ENCODE results near the gene ATP5F1E. TPM values are rescaled to one million over a fixed set of nuclear protein-coding genes. Genes with fewer than 3 reads are reported as not detected.
A peak's percentile ranks its signal among the peaks of the same experiment; 100 is the strongest.

The ATP5F1E gene
- total RNA-seq, 1 experiment from 2014 or later = 41.1 TPM

DNA sequence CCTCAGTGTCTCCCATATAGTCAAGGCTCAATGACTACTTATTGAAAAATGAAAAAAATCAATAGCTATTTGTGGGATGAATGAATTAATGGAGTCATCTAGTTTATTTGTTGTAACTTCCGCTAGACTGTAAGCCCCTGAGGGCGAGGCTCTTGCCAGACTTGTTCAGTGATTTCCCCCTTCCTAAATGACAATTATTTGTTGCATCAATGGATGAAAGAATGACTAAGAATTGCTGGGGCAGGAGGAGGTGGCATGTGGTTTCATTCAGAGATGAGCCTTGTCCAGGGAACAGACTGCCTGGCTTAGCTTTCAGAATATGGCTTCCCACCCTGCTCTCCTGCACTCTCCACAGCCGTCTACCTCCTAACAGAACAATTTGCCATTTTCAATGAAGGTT is 11.6 kb upstream of the ATP5F1E start:
- no peak for TF ChIP-seq FOXK1 (CRISPR knock-in tag; IDR thresholded peaks at IDR 0.05)
- TF ChIP-seq, protein P1, sequence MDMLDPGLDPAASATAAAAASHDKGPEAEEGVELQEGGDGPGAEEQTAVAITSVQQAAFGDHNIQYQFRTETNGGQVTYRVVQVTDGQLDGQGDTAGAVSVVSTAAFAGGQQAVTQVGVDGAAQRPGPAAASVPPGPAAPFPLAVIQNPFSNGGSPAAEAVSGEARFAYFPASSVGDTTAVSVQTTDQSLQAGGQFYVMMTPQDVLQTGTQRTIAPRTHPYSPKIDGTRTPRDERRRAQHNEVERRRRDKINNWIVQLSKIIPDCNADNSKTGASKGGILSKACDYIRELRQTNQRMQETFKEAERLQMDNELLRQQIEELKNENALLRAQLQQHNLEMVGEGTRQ (CRISPR knock-in tag; IDR thresholded peaks at IDR 0.05) = no peak
- no peak for TF ChIP-seq MYBL2 (CRISPR knock-in tag; IDR thresholded peaks at IDR 0.05)
- no peak for TF ChIP-seq ZNF512 (CRISPR knock-in tag; IDR thresholded peaks at IDR 0.05; ENCODE audit: borderline replicate concordance)
- no peak for TF ChIP-seq SOX15 (CRISPR knock-in tag; IDR thresholded peaks at IDR 0.05)
- no peak for TF ChIP-seq MAX (CRISPR knock-in tag; IDR thresholded peaks at IDR 0.05)
- no peak for TF ChIP-seq TP53 (CRISPR knock-in tag; IDR thresholded peaks at IDR 0.05)
- no peak for TF ChIP-seq ATF1 (CRISPR knock-in tag; IDR thresholded peaks at IDR 0.05)
- TF ChIP-seq CREB1 (CRISPR knock-in tag; IDR thresholded peaks at IDR 0.05) = no peak
- TF ChIP-seq GRHL2 (CRISPR knock-in tag; IDR thresholded peaks at IDR 0.05; ENCODE audit: insufficient replicate concordance, severe bottlenecking) = no peak
- TF ChIP-seq GABPB1 (CRISPR knock-in tag; IDR thresholded peaks at IDR 0.05) = no peak
- TF ChIP-seq MXD4 (CRISPR knock-in tag; IDR thresholded peaks at IDR 0.05; ENCODE audit: borderline replicate concordance) = no peak
- TF ChIP-seq FOXP1 (CRISPR knock-in tag; IDR thresholded peaks at IDR 0.05; ENCODE audit: borderline replicate concordance) = no peak
- peak overlapping the region; percentile 61; the same call in 1 of the 2 replicates for H3K4me3 Mint-ChIP-seq
- CTCF ChIA-PET = interaction anchor here (0.8 to 2.7 kb wide), 4 partner anchors 69 to 412 kb away, joined by 3 to 6 read pairs (median 4); no protein-coding TSS in a partner anchor
- POLR2A ChIA-PET = no interaction called here
- peaks cover 20% of the 10 kb centered on the region for H3K4me1 Mint-ChIP-seq
- DNase-seq (ENCODE audit: low spot score) = no peak
- no peak for ATAC-seq
- H3K27ac Mint-ChIP-seq = no peak overlapping the region
- peaks cover 26% of the 10 kb centered on the region for H3K27me3 Mint-ChIP-seq (ENCODE audit: low read depth)
- no peaks in the 10 kb centered on the region for H3K9me3 Mint-ChIP-seq
- peaks cover 8% of the 10 kb centered on the region for H3K36me3 Mint-ChIP-seq

- Mint-ChIP-seq H3K27ac (no peak overlapping the region), H3K9me3 (no peaks in the 10 kb centered on the region), H3K4me1 (peaks cover 20% of the 10 kb centered on the region), H3K27me3 (ENCODE audit: low read depth) (peaks cover 21% of the 10 kb centered on the region), H3K4me3 (peak overlapping the region; percentile 82), H3K36me3 (peaks cover 12% of the 10 kb centered on the region)
- TF ChIP-seq, protein P2, sequence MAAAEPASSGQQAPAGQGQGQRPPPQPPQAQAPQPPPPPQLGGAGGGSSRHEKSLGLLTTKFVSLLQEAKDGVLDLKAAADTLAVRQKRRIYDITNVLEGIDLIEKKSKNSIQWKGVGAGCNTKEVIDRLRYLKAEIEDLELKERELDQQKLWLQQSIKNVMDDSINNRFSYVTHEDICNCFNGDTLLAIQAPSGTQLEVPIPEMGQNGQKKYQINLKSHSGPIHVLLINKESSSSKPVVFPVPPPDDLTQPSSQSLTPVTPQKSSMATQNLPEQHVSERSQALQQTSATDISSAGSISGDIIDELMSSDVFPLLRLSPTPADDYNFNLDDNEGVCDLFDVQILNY (CRISPR knock-in tag; IDR thresholded peaks at IDR 0.05) = 0 out of 2 replicates have a peak, but pooled peaks have one; percentile 22
- TF ChIP-seq PRDM15 (CRISPR knock-in tag; IDR thresholded peaks at IDR 0.05) (peak; percentile 97), SMAD4 (CRISPR knock-in tag; IDR thresholded peaks at IDR 0.05) (no peak), SMAD3 (CRISPR knock-in tag; IDR thresholded peaks at IDR 0.05; ENCODE audit: borderline replicate concordance) (no peak), PREB (CRISPR knock-in tag; IDR thresholded peaks at IDR 0.05; ENCODE audit: borderline replicate concordance) (no peak), ATF1 (CRISPR knock-in tag; IDR thresholded peaks at IDR 0.05) (no peak)
- ChIA-PET CTCF (interaction anchor here (0.8 to 2.7 kb wide), 7 partner anchors 70 to 561 kb away, joined by 3 to 6 read pairs (median 4); no protein-coding TSS in a partner anchor), POLR2A (interaction anchor here (1.9 kb wide), 1 partner anchor 11 kb away, joined by 5 read pairs; the partner anchor contains the start of gene ATP5F1E)
- DNase-seq (ENCODE audit: low spot score) (peak; percentile 91), ATAC-seq (peak; percentile 98)
Observed at GRCh38 chr20:59042796-59043631, 10.9 kb upstream of the ATP5F1E start.
